BE2C (cell line): ENCODE results near the gene ATP5F1E.
"Not testable (repeated sequence)": the region's sequence is repeated elsewhere in the genome, so short reads cannot be mapped to it uniquely, and the experiment has no call there.

Experiments used
- DNase-seq: peaks from one replicate; pipeline ENCODE4 v3.0.0-alpha.2; 2020
- H3K27me3 ChIP-seq: fragments of 250-450 bp; sonication (Bioruptor Pico); 2 replicates; pipeline ENCODE4 v1.5.1; 2020; ENCODE audit warnings: mild to moderate bottlenecking
- H3K36me3 ChIP-seq: fragments of 250-450 bp; sonication (Bioruptor Pico); 2 replicates; pipeline ENCODE4 v1.5.1; 2020; ENCODE audit warnings: mild to moderate bottlenecking
- H3K4me1 ChIP-seq: fragments of 250-450 bp; sonication (Bioruptor Pico); 2 replicates; pipeline ENCODE4 v1.5.1; 2020
- H3K4me3 ChIP-seq: 2 replicates; pipeline ENCODE4 v1.5.1; 2011; ENCODE audit warnings: low read depth, low read length
- H3K9me3 ChIP-seq: fragments of 250-450 bp; sonication (Bioruptor Pico); 2 replicates; pipeline ENCODE4 v1.5.1; 2020
- CTCF ChIP-seq: IDR thresholded peaks from 2 replicates; pipeline ENCODE4 v1.5.1; 2012; ENCODE audit warnings: mild to moderate bottlenecking, low read depth, low read length

The ATP5F1E gene

GRCh38 chr20:59015812-59016711 lies 16.1 kb downstream of the ATP5F1E start:
- peak; percentile 55 for DNase-seq
- no peak overlapping the region for H3K4me3 ChIP-seq
- no peak for TF ChIP-seq CTCF

GRCh38 chr20:59015411-59015810 lies 16.7 kb downstream of the ATP5F1E start:
- Histone ChIP-seq H3K4me3 (no peak overlapping the region), H3K9me3 (no peaks in the 10 kb centered on the region), H3K4me1 (peaks cover 7% of the 10 kb centered on the region), H3K36me3 (no peaks in the 10 kb centered on the region; the same call in 1 of the 2 replicates), H3K27me3 (no peaks in the 10 kb centered on the region)
- TF ChIP-seq CTCF = no peak
- DNase-seq = no peak

More at GRCh38 chr20:59015812-59016711, 16.1 kb downstream of the ATP5F1E start:
- H3K4me1 ChIP-seq = peaks cover 10% of the 10 kb centered on the region
- no peaks in the 10 kb centered on the region for H3K27me3 ChIP-seq
- H3K36me3 ChIP-seq = no peaks in the 10 kb centered on the region; the same call in 1 of the 2 replicates
- H3K9me3 ChIP-seq = no peaks in the 10 kb centered on the region

GRCh38 chr20:59014680-59015389 lies 17.3 kb downstream of the ATP5F1E start:
- no peak for TF ChIP-seq CTCF
- no peak for DNase-seq
- no peak overlapping the region for H3K4me3 ChIP-seq
- H3K27me3 ChIP-seq = no peaks in the 10 kb centered on the region
- H3K36me3 ChIP-seq = no peaks in the 10 kb centered on the region; the same call in 1 of the 2 replicates
- no peaks in the 10 kb centered on the region for H3K9me3 ChIP-seq
- peaks cover 7% of the 10 kb centered on the region for H3K4me1 ChIP-seq

GRCh38 chr20:59013959-59014608 lies 18.1 kb downstream of the ATP5F1E start:
- H3K27me3 ChIP-seq = no peaks in the 10 kb centered on the region
- H3K4me1 ChIP-seq = peaks cover 7% of the 10 kb centered on the region
- no peak for TF ChIP-seq CTCF
- no peaks in the 10 kb centered on the region for H3K9me3 ChIP-seq
- DNase-seq = no peak
- no peaks in the 10 kb centered on the region; the same call in 1 of the 2 replicates for H3K36me3 ChIP-seq
- H3K4me3 ChIP-seq = no peak overlapping the region

- no peaks in the 10 kb centered on the region for H3K9me3 ChIP-seq
- peaks cover 7% of the 10 kb centered on the region for H3K4me1 ChIP-seq
- no peak for DNase-seq
- no peaks in the 10 kb centered on the region for H3K27me3 ChIP-seq
- no peaks in the 10 kb centered on the region for H3K36me3 ChIP-seq
- H3K4me3 ChIP-seq = no peak overlapping the region
- no peak for TF ChIP-seq CTCF
Observed at GRCh38 chr20:59013031-59013951, 18.8 kb downstream of the ATP5F1E start.

GRCh38 chr20:59011874-59012157 lies 20.3 kb downstream of the ATP5F1E start:
- not testable (repeated sequence) for H3K4me3 ChIP-seq, H3K27me3 ChIP-seq, H3K4me1 ChIP-seq, H3K9me3 ChIP-seq, H3K36me3 ChIP-seq, DNase-seq
